Kasumi-1 (cell line): Measurements from ENCODE around the gene PPFIA4.

Experiments
- DNase-seq, 2 experiments: peaks; one replicate each; lab custom pipeline; 2025; lab: John Stamatoyannopoulos, UW

Gene PPFIA4

DNA sequence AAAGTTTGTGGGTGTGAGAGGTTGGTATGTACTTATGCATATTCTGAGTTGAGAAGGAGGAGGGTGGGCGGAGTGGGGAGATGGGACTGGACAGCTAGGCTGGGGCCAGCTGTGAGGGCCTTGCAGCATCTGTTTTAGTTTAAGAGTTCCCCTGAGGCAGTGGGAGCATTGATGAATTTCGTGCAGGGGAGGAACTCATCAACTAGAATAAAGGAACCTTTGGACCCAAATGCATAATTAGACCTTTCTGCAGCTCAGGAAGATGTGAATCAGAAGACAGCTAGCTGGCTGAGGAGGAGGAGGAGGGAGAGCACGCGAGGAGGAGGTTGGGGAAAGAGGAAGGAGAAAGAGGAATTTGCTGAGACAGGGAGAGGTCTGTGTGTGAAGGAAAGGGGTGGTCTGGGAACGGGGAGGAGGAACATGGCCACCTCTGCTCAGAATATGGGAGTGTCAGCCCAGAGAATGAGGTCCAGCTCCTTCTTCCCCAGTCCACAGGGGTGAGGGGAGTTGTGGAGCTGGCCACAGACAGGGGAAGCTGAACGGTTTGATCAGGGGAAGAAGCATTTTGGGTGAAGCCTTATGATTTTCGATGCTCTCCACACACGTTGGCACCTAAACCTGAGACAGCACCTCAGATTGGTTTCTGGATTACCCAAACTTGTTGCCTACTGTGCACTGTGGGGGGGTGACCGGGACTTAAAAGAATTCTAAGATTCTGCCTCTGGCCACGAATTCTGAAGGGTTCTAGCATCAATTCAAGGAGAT lies 31.8 kb downstream of the PPFIA4 start:
- DNase-seq, result peak; percentile 47 to 53

DNA sequence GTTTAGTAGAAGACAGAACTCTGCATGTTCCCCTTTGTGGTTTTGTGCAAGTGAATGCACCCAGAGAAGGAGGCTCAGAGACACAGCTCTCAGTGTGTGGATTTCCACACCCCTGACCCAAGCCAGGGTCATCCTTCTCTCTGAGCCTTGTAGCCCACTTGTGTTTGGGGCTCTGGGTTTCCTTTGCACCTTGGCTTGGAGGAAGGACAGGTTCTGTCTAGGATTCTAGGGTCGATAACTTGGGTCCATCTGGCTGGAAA lies 32.3 kb downstream of the PPFIA4 start:
- DNase-seq, result peak in 1 of 2 experiments; percentile 29

DNA sequence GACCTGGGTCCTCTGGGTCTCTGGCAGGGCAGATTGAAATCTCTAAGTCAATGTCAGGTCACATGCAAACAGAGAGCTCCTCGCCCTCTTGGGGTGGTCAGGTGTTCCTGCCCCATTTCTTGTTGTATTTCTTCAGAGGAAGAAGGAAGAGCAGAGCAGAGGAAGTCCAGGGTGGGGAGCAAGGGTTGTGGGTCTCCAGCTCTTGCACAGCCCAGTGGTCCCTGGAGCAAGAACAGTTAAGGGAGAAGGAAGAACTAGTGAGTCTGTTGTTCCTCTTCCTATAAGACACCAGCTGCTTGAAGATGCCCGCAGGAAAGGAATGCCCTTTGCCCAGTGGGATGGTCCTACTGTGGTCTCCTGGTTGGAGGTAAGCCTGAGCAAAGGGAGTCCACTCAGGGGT lies 33.2 kb downstream of the PPFIA4 start:
- DNase-seq, result peak; percentile 59 to 68

DNA sequence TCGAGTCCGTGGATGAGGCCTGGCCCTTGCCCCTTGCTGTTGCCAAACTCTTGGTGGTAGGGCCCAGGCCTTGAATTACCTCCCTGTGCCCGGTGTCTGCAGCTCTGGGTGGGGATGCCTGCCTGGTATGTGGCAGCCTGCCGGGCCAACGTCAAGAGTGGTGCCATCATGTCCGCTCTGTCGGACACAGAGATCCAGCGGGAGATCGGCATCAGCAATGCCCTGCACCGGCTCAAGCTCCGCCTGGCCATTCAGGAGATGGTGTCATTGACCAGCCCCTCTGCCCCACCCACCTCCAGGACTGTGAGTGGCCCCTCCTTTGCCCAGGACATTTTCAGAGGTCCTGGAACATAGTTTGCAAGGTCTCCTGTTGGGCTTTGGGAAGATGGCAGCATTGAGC lies 33.8 kb downstream of the PPFIA4 start:
- DNase-seq, result no peak

DNA sequence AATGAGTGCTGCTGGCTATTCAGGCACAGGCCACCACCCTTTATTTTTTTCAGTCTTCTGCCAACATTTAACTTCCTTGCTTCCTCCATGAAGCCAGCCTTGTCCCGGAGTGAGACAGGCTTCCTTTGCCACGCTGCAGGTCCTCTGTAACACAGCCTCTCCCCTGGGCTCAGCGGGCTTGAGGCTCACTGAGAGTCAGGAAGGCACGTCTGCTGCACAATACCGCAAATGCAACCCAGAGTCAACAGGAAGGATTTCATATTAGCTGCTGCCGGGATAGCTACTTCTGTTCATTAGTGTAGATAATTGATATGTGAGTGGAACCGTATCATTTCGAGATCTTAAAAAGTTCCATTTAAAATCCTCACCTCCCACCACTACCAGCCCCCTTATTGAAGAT lies 37.0 kb downstream of the PPFIA4 start:
- DNase-seq, result peak; percentile 37 to 44

DNA sequence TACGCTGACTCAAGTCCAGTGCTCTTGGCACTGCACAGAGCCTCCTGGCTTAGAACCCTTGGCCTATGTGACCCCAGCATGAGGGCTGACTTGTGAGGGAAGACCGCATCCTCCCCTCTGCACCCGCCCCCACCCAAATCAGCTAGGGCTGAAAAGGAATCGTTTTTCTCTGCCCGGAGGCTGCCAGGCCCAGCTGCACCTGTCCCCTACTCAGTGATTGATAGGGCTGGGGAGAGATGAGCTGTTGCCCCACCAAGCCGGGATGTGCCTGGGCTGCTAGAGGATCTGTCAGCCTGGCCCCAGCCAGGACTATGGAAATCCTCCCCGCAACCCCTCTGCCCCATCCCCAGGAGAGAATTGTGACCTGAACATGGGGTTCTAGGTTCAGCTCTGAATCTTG lies 38.9 kb downstream of the PPFIA4 start:
- no peak for DNase-seq

DNA sequence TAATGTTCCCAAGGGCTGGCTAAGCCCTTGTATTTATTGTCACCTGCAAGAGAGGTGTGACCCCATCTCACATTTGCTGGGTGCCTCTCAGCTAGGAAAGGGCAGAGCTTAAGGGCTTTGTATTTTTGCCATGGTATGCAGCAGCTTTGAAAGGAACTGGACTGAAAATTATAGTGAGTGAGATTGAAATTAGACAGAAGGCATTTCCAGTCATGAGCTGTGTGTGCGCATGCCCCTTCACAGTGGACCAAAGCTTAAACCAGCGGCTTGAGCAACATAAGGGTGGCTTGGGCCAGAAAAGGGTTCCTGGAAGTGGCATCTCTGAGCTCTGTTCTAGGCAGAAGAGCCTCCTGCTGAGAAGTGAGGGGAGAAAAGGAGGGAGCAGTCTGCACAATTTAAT lies 39.7 kb downstream of the PPFIA4 start:
- no peak for DNase-seq

DNA sequence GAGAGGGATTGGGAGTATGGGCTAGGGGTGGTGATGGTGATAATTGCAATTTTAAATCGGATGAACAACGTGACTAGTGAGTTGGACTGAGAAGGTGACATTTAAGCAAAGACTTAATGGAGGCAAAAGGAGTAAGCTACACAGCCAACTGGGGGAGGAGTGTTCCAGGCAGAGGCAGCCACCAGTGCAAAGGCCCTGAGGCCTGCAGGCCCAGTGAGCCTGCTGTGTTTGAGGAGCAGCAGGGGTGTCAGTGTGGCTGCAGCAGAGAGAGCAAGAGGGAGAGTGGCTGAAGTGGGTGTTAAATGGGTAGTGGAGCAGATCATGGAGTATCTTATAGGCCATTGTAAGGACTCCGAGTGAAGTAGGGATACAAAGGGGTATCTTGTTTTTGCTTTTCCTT lies 40.7 kb downstream of the PPFIA4 start:
- no peak for DNase-seq

DNA sequence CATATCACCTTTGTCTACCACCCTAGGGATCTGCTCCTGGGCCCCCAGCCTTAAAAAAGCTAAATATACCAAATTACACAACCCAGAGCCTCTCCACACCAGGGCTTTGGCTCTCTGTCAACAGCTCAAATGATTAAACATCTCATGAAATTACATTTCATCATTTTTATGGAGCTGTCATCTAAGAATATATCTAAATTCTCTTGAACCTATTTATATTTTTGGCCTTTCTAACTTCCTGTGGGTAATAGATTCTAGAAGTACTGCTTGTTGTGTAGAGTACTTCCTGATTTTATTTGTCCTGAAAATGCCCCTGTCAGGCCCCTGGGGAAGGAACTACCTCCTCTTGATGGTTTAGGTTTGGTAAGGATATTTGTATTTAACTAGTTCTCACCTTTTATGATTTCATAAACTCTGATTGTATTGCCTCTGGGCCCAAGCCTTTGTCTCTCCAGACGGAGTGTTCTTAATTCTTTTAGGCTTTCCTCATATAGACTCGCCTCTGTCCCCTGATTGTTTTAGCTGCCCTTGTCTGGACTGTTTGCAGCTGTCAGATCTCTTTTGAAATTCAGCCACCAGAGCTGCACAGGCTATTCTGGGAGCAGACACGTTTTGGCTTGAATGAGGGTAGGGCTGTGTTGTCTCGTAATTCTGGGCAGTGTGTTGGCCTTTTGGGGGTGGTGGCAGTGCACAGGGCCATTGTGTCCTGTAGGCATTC lies 42.9 kb downstream of the PPFIA4 start:
- peak; percentile 27 to 29 for DNase-seq

DNA sequence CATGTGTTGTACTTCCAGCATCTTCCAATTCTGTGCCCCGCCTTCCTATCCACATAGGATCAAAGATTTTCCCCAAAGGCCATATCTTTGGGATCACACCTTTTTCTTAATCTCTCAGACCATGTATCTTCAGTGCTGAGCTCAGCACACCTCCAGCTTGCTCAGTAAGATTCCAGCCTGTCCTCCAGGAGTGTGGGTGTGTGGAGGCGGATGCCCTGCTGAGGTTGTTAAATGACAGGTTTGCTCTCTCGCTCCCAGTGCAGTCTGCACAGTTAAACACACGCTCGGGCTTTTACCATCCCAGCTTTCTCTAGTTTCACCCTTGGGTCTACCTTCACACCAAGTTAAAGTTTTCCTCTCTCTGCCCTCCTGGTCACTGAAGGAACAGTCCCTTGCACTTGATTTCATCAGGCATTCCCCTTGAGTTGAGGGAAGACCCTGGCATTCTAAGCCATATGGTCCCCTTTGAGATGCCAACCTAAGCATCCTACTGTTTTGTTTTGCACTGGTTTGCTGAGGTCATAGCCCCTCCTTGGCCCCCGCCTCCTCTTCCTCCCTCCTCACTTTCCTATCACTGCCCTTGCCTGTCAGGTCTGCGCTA lies 45.8 kb downstream of the PPFIA4 start:
- no peak for DNase-seq

DNA sequence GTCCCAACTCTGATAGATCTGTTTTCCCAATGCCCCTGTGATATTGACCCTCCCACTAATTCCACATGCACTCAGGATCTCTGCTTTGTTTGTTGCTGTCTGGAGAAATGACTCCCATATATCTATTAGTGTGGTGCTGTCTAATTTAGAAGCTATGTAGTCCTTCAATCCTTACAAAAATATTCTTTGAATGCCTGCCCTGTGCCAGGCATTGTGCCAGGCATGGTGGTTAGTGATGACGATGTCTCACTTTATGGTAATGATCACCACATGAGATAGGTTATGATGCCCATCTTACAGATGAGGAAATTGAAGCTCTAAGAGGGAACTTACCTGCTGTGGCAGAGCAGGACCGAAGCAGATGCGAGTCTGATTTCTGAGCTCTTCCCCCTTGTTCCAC lies 46.6 kb downstream of the PPFIA4 start:
- no peak for DNase-seq

DNA sequence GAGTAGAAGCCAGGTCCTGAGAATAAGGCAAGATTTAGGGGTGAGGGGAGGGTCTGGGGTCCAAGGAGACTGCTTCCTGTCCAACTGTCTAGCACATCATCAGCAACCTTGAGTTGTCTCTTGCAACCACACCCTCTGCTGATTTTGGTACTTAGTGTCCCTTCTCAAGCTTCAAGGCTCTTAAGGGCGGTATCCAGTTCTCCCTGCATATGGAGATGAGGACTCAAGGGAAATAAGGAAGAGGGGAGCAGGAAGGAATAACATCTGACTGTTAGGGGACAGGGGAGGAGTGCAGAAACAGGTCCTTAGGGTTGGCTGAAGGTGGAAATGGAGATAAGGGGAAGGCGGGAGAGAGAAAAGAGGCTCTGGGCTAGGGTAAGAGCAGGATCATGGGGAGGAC lies 47.2 kb downstream of the PPFIA4 start:
- no peak for DNase-seq

DNA sequence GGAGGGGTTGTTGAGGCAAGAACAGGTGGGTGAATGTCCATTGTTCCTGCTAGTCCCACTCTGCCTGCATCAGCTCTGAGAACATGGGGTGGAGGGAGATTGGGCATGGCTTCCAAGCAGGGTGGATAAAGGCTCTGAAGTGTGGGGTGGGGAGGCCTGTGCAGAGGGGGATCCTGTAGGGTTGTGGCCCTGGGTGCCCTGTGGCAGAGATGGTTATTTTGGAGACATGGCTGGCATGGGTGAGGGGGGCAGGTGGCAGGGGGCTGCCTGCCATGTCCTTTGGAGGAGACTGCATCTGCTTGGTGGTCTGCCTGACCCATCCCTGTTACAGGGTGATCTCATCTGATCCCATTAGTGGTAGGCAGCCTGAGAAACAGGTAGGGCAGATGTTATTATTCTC lies 48.3 kb downstream of the PPFIA4 start:
- no peak for DNase-seq

DNA sequence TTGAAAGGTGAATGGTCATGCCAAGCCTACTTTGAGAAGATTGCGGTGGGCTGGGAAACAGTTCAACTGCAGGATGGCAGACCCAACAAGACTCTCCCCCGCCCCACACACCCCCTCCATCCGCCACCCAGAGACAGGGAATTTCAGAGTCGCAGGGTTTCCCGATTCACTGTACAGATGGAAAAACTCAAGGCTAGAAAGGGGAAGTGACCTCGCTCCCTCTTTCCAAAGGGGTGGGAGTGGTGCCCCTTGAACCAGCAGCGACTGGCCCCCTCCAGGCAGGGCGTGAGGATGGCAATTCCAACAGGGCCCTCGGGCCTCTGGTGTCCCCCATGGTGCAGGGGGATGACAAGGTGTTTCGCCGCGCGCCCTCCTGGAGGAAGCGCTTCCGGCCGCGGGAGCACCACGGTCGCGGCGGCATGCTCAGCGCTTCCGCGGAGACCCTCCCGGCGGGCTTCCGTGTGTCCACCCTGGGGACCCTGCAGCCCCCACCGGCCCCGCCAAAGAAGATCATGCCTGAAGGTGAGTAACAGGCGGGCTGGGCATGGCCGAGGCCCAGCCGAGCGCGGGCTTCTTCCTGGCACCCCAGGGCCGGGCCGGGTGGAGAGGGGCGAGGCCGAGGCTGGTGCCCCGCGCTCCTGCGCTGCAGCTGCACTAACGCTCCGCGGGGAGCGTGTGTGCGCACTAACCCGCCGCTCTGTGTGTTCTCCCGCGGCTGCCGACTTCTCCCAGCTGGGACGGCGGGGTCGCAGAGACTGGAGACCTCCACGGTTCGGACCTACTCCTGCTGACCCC lies 49.1 kb downstream of the PPFIA4 start:
- no peak for DNase-seq

DNA sequence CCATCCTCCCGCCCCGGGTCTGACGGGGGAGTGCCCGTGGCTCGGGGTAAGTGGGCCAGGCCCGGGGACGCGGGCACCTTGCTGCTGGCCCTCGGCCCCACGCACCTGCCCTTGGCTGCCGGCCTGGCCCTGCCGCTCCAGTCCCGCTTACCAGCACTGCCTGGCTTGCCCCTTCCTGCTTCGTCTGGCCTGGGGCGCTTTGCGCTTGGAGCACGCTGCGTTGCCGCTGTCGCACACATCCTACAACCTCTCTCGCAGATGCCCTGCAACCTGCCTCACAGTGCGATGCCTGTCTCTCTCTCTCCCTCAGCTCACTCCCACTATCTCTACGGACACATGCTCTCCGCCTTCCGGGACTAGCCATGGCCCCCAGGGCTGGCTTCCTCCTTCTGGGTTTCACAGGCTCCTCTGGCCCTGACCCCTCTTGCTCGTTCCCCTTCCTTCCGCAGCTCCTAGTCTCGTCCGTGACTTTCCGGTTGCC lies 49.8 kb downstream of the PPFIA4 start:
- no peak for DNase-seq

DNA sequence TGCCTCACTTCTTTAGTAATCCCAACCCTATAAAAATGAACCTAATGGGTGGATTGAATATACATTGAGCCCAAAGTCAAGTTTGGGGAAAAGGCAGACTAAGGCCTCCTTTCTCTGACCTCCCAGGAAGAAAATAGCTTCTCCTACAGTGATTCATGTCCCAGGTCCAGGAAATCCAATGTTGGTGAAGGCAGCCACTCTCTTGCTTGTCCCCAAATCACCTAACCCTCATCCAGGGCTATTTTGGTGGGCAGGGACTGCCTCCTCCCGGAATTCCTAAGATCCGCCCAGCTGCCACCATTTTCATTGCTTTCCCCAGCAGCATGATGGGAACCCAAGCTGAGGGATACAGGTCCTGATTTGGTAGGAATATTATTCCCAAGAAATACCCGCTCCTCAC lies 51.1 kb downstream of the PPFIA4 start:
- DNase-seq, result no peak

DNA sequence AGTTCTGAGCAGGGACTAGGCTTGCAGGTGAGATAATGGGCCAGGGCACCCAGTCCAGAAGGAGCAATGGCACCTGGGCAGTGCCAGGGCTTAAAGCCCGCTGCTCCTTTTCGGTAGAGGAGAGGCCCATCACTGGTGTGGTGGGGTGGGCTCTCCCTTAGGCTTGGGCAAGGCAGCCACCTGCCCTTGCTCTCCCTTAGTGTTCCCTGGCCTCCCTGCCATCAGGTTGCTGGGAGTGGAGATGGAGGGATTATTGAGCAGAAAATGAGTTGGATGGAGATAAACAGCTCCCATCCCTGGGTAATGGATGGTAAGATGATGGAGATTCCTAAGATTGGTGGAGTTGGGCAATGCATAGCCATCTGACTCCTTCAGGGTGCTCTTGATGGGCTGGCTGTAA lies 51.7 kb downstream of the PPFIA4 start:
- no peak for DNase-seq

DNA sequence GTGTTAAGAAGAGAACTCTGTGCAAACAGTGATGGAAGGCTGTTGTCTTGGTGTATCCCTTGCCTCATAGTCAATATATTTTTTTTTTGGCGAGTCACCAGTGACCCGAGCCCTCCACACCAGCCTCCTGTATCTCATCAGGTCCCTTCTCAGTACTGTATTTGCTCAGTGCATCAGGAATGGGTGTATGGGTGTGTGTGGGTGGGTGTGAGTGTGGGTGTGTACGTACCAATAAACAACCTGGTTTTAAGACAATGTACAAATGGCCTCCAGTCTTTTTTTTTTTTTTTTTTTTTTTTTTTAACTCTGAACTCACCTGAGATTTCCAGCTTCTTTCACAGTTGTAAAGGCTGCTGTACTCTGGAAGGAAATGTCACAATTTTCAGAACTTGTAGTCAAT lies 52.2 kb downstream of the PPFIA4 start:
- DNase-seq, result no peak

DNA sequence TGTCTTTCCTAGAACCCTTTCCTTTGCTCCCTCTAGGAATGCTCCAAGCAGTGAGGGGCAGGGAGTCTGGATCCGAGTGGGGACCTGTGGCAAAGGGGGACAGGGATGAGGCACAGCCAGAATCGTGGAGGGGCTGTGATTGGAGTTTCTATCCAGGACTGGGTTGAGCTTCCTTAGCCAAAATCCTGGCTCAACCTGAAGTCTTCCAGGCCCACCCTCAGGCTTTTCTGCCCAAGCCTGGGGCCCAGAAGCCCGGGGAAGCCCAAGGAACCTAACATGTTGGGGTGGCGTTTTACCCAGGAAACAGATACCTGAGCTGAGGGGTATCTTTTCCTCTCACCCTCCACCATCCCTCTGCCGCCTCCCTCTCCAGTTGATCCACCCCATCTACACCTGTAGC lies 54.2 kb downstream of the PPFIA4 start:
- no peak for DNase-seq

DNA sequence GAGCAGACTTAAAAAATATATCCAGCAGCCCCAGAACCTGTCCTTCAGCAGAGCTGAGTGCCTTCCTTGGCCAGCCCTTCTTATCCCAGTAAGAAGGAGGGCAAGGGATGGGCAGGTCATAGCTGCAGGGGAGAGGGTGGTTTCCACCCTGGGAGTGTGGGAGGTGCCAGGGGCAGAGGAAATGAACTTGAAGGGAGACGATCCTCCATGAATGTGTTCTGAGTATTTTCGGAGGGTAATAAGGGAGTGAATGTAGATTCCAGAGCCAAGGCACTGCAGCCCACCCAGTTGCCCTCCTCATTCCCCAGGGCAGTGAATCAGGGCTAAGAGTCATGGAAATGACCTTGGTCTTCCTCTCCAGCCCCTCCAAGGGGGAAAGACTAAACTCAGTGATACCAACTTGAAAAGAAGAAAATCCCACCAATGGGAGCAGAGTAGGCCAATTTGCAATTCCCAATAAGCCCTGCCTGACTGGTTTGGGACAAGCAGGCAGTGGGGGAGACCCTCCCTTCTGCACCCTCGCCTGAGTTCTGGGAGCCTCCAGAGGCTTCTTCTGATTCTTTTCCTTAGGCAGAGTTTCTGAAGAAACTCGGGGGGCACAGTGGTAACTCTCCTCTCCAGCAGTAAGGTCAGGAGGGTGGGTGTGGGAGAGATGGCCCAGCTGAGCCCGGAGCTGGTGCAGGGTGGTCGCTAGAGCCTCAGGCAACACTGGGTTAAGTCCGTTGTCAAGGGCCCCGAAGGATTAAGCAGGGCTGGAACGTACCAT lies 55.4 kb downstream of the PPFIA4 start:
- no peak for DNase-seq

DNA sequence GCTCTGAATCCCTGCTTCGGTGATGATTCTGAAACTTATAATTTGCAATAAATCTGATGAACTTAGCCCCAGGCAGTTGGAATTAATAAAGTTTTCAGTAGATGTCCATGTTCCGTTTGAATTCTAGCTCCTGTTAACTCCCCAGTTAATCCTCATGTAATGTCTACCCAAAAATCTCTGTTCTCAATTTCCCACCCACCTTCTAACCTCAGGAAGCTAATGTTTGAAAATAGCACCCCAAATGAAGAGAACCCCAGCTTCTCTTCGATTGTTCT lies 55.9 kb downstream of the PPFIA4 start:
- no peak for DNase-seq
